HG02678 (cell line): ENCODE data around the gene MFSD6L.
"Not testable (repeated sequence)": the region's sequence is repeated elsewhere in the genome, so short reads cannot be mapped to it uniquely, and the experiment has no call there.

ENCODE experiments used
- ATAC-seq: cut with Tn5 transposase; IDR thresholded peaks from one replicate; pipeline ENCODE4 v1.9.1; 2021; ENCODE audit warnings: mild to moderate bottlenecking, moderate library complexity; ENCODE audit not compliant: unreplicated experiment

The MFSD6L gene

DNA sequence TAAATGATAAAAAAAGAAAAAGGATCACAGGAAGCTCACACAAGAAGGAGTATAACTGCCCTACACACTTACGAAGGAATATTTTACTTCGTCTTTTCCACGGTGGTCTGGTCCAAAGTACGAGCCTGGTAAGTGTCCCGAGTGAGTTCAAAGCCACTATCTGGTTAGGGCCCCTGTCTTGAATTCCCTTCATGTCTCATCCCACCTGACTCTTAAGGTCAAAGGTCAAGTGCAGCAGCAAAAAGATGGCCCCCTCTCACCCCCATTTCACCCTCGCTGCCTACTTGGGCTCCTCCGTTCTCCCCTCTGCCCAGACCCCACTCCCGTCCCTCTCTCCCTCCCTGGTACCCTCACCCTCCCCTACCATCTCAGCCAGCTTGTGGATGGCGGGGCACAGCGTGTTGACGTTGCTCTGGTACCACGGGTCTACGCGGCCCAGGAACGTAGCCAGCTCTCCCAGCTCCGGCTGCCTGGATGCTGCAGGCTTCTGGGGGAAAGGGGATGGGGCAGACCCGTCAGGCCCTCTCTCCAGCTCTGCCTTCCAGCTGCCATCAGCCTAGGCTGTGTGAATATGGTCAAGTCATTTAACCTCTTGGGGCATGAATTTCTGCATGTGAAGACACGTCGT, 27.8 kb upstream of the MFSD6L start:
- ATAC-seq, result no peak

GRCh38 chr17:8825802-8826201, 26.6 kb upstream of the MFSD6L start:
- no peak for ATAC-seq

- ATAC-seq, result no peak
These were observed 24.1 kb upstream of the MFSD6L start for GRCh38 chr17:8823279-8823678.

DNA sequence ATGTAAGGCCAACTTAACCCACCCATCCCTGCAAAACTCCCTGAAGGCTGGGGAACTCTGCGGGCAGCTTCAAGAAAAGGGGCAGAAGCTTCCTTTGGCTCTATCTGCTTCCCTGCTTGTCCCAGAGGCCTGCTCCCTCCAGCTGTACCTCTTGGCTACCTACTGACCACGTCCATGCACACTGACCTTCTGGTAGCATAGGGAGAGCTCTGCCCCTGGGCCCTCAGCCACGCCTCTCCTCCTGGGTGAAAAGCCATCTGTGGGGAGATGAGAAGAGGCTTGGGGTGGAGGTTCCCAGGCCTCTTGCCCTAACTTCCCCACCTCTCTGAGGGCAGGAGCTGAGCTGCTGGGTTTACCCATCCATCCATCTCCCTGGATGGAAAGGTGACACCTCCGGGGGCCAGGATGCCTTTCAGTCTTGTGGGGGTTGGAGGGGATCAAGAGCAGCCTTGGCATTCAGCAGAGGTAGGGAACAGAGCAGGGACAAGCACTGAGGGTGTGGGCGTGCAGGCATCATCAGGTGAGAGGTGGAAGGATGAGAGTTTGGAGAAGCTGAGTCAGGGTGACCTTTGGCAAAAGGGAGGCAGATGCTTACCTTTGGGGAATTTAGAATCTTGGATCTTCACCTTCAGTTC, 23.4 kb upstream of the MFSD6L start:
- no peak for ATAC-seq

- no peak for ATAC-seq
These were observed 22.4 kb upstream of the MFSD6L start for GRCh38 chr17:8821446-8822105.

DNA sequence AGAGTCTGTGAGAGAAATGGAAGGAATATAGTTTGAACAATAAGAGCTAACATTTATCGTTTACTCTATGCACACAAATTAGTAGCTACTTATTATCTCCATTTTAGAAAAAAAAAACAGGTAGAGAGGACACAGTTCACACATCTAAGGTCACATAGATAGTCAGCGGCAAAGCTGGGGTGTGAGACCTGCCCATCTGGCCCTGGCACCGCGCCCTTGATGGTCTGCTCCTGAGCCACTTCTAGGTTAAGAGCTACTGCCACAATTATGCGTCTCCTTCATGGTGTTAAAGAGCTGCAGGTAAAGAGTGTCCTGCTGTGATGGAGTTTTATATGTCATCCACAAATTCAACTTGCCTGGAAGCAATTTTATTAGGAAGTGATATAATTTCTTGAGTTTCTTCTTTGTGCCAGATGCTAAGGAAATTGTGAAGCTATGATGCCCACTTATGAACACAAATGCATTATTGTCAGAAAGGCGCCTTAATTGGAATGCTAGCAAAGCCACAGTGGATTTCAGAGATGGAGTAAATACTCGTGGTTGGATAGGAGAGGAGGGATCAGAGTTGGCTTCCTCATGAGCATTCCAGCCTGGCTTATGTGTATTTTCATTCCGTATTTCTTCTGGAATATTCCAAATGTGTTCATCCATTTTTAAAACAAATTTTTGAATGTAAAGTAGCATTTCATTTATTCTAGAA, 21.3 kb upstream of the MFSD6L start:
- no peak for ATAC-seq

DNA sequence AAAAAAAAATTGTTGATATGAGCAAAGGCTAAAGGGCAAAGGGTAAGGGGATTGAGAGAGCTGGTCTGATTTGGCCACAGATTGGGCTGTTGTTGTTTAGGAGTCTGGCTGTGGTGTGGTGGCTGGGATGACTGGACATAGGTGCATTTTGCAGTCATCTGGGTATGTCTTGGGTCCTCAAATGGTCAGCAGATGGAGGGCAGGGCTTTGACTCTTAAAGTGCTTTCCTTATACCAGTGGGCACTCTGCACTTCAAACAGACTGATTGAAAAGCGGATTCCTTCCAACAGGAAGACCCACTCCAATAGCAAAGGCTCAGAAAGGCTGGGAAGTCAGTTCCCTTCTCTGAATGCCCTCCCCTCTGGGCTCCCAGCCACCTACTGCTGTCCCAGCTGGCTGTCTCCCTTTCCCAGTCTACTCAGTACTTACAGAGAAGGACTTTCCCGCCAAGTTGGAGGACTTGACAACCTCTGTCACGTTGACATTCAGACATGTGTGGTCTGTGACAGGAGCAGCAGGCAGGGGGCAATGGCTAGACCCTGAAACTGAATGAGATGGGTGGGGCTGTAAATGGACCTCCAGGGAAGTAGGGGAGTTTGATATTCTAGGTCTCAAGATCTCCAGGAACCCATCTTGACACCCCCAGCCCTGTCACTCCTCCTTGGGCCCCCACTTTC, 19.6 kb upstream of the MFSD6L start:
- ATAC-seq, result no peak

GRCh38 chr17:8818047-8818446, 18.9 kb upstream of the MFSD6L start:
- no peak for ATAC-seq

DNA sequence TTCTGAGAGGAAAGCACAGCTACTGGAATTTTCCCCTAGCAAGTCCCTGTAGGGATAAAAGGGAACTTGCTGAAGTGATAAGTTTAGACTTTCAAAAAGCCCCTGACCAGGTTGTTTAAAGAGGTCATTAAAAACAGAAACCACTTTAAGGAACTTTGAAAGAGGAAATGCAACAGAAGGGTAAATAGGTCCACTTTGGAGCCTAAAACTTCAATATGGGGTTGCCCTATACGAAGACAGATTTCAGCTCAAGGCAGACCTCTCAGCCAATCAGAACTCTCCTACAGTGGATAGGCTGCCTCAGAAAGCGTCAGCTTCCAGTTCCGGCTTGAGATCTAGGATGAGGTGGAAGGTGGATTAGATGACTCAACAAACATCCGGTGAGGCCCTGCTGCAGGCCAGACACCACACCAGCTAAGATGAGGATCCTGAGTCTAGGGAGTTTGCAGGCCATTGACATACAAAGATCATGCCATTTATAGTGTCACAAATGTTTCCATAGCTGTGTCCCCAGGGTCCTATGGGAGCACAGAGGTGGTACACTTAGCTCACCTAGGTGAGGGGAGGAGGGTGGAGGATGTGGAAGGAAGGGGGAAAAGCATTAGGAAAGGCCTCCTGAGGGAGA, 7.9 kb upstream of the MFSD6L start:
- ATAC-seq, result peak; percentile 84

DNA sequence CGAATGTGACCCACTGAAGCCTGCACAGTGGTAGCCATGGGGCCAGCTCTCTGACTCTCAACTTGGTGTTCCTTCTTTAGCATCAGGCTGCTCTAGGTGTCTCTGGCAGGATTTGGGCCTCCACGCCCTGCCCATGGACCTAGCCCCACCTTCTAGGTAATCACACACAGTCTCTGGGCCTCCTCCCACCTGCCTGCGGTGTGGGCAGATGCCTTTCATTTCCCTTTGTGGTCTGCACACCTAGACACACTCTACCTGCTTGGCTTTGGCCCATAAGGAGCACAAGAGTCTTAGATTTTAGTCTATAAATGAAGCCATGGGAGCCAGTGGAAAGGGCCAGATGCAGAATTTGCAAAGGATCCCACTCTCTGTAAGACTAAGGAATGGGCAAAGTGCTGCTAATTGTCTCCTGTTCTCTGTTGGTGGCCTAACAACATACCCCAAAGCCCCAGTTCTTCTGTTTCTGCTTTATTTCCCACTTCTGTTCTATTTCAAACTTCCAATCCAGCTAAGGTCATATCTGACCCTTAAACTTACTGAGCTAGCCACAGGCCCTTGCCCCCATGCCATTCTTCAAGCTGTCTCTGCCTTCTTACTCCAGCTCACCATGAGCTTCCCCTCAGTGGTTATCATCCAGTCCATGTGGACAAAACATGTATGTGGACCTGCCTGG, 7.2 kb upstream of the MFSD6L start:
- no peak for ATAC-seq

- not testable (repeated sequence) for ATAC-seq
These were observed 6.2 kb upstream of the MFSD6L start for GRCh38 chr17:8805396-8805795.

DNA sequence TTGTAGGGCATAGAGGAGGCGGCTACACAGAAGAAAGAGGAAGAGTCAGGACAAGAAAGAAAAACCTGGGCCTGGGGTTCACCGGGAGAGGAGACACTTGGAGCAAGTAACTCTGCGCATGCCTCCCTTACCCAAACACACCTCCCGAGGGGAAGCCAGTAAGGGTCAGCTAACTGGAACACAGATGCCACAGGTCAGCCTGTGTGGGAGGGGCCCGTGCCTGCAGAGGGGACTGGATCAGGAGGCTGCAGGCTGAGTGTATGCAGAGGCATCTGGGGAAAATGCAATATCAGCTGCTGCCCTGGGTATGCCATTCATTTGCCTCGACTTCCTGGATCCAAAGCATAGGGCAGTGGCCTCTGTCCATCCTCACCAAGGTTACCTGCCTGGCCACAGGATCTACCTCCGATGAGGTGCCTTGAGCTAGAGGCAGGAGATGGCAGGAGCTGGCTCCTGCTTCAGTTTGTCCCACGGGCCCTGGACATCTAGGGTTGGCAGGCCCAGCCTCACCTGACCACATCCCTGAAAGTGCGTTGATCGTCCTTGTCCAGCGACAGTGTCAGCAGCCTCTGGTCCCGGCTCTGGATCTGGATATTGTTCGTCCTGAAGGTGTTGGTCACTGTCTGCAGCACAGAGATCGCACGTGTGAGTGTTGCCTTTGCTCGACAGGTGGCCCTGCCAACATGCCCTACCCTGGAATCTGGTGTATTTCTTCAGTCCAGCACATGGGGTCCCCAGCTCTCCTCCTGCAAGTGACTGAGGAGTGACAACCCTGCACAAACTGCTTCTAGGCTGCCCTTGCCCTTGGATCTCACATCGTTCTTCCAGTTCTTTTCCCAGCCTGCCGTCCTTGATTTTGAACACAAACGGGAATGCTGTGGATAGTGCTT, 4.6 kb upstream of the MFSD6L start:
- no peak for ATAC-seq

GRCh38 chr17:8801135-8801840, 2.1 kb upstream of the MFSD6L start:
- ATAC-seq, result no peak

DNA sequence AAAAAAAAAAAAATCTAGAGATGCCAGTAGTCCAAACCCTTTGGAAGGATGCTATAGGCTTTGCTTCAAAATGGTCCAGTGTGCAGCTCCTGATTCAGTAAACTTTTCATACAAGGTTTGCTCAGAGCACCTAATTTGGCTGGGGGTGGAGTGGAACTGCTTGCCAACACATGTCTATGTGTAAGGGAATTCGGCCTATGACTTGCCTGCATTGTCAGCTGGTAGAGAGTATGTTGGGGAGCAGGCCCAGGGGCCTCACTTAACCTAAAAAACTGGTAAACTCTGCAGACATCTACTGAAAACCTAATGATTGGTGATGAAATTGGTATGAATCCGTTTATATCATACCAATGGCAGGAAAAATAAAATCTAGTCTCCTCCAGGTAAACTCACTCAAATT, 1.5 kb upstream of the MFSD6L start:
- ATAC-seq, result no peak

GRCh38 chr17:8799570-8800212, 526 bp upstream of the MFSD6L start:
- no peak for ATAC-seq

GRCh38 chr17:8798176-8798845, 854 bp downstream of the MFSD6L start:
- no peak for ATAC-seq

DNA sequence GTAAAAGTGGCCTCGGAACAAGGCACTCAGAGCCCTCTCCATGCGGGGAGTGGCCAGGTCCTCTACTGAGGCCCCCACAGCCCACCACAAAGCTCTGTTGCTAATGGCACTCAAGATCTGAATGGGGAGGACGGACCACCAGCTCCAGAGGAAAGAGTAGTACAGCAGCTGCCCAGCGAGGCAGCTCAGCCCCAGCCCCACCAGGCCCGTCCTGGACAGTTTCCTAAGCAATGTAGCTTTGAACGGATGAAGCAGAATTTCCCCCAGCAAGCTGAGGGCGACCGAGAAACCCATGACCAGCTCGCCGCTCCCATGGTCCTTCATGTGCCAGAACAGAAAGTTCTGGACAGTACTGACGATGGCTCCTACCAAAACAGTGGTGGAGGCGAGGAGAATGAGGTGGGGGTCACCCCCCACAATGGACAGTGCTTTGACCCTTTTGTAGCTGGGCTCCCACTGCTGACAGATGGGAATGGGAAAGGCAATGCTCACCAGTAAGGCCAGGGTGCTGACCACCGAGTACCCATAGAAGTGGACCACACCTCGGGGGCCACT, 1.5 kb downstream of the MFSD6L start:
- ATAC-seq, result no peak
